Kidney capillary endothelial cell (primary cell): ENCODE data around the gene DPP10.
"Not testable (repeated sequence)": the region's sequence is repeated elsewhere in the genome, so short reads cannot be mapped to it uniquely, and the experiment has no call there.

ENCODE experiments used
- DNase-seq: peaks from one replicate; pipeline ENCODE4 v3.0.0-alpha.2; 2018; ENCODE audit warnings: low spot score

Gene DPP10

GRCh38 chr2:114968748-114969400 is 526.4 kb downstream of the DPP10 start:
- DNase-seq, result no peak

DNA sequence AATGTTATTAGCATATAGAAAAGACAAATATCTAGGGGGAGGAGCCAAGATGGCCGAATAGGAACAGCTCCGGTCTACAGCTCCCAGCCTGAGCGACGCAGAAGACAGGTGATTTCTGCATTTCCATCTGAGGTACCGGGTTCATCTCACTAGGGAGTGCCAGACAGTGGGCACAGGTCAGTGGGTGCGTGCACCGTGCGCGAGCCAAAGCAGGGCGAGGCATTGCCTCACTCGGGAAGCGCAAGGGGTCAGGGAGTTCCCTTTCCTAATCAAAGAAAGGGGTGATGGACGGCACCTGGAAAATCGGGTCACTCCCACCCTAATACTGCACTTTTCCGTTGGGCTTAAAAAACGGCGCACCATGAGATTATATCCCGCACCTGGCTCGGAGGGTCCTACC is 561.9 kb downstream of the DPP10 start:
- DNase-seq, result not testable (repeated sequence)

- no peak for DNase-seq
These were observed 569.3 kb downstream of the DPP10 start for GRCh38 chr2:115011721-115012120.

GRCh38 chr2:115022013-115022412 is 579.6 kb downstream of the DPP10 start:
- DNase-seq, result not testable (repeated sequence)

GRCh38 chr2:115034801-115035200 is 592.4 kb downstream of the DPP10 start:
- DNase-seq, result no peak

GRCh38 chr2:115036818-115037217 is 594.4 kb downstream of the DPP10 start:
- no peak for DNase-seq

GRCh38 chr2:115057473-115057872 is 615.0 kb downstream of the DPP10 start:
- DNase-seq, result no peak

- no peak for DNase-seq
These were observed 627.6 kb downstream of the DPP10 start for GRCh38 chr2:115070002-115070401.

- no peak for DNase-seq
These were observed 629.1 kb downstream of the DPP10 start for GRCh38 chr2:115071534-115071933.

GRCh38 chr2:115075800-115076199 is 633.4 kb downstream of the DPP10 start:
- no peak for DNase-seq

- no peak for DNase-seq
These were observed 635.2 kb downstream of the DPP10 start for GRCh38 chr2:115077626-115078025.

GRCh38 chr2:115083225-115083624 is 640.8 kb downstream of the DPP10 start:
- DNase-seq, result no peak

DNA sequence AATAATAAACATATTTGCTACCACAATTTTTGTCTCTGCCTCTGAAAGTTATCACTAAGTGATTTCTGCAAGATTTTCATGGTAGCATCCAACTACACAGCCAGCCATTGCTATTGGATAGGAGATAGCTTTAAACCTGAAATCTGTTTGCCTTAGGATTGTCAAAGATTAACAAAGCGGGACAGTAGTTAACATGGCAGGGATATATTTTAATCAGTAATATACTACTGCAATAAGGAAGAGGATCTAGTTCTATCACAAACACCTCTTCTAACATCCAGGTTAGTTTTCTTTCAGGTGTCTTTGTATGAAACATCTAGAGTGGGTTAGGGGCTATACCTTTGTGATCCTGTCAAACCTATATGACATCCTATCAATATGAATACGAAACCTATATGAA is 641.3 kb downstream of the DPP10 start:
- DNase-seq, result no peak

DNA sequence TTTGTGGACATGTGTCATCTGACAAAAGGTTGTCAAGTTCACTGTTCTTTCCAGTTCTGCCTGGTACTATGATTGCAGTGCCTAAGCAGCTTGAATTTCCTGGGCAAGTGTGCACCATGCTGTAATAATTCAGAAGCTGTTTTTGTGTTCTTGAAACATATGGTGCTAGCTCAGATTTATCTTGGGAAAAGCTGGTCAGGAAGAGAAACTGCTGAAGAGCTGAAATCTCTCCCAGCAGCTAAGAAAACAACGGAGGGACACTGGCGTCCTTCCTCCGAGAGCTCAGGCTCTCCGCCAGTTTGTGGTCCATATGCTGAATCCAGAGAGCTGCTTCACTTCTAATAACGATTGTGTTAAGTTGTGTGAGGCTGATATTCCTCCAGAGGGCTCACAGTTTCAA is 642.0 kb downstream of the DPP10 start:
- DNase-seq, result no peak

DNA sequence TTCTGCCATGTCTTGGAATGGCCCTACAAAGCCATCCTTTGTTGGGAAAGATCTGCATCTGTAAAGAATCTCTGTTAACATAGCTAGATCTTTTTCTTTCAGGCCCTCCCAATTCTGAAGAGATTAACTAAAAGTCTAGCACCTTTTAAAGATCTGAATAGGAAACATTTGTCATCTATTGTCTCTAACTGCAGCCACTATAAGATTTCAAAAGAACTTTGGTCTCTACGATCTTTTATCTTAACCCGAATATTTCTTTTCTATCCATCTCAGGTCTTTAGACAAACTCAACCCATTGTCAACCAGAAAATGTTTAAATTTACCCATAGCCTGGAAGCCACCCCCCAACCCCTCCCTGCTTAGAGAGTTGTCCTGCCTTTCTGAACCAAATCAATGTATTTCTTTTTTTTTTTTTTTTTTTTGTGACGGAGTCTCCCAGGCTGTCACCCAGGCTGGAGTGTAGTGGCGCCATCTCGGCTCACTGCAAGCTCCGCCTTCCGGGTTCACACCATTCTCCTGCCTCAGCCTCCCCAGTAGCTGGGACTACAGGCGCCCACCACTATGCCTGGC is 643.7 kb downstream of the DPP10 start:
- DNase-seq, result not testable (repeated sequence)

GRCh38 chr2:115094441-115094840 is 652.0 kb downstream of the DPP10 start:
- no peak for DNase-seq

GRCh38 chr2:115105966-115106365 is 663.5 kb downstream of the DPP10 start:
- no peak for DNase-seq

DNA sequence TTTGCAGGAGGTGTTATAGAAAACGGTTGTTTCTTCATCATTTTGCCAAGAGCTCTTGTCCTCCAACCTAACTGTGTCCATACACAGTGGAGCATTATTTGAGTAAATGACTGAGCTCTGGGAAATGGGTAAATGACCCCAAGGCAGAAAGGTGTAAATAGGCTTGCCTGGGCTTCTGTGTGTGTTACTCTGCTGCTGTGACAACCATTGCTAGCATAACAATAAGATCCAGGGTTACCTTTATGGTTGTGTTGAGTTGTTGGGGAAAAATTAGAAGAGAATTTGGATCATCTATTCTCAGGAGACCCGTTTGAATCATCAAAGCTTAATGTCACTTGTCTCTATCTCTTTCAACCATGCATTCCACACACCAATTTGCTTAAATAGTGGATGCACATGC is 672.7 kb downstream of the DPP10 start:
- no peak for DNase-seq

- no peak for DNase-seq
These were observed 675.9 kb downstream of the DPP10 start for GRCh38 chr2:115118306-115118705.

DNA sequence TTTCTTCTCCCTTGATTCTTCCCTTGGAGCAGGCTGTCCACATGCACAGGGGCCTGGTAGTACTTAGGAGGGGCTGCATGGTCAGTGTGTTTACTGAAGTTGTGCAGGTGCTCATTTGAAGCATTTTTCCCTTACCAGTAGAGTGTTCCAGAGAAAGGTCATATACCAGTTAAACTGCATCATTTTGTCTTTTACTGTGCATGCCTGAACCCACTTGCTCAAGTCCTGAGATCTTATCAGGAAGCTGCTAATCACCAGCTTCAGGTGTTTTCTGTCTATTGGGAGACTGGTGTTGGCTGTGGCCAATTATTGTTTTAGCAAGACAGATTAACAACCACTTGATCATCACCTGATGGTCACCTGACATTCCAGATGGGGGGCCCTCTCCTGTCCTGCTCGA is 676.6 kb downstream of the DPP10 start:
- no peak for DNase-seq

GRCh38 chr2:115122701-115123100 is 680.3 kb downstream of the DPP10 start:
- no peak for DNase-seq

GRCh38 chr2:115124817-115125216 is 682.4 kb downstream of the DPP10 start:
- DNase-seq, result no peak

GRCh38 chr2:115129536-115129935 is 687.1 kb downstream of the DPP10 start:
- DNase-seq, result no peak

GRCh38 chr2:115160531-115161080 is 718.2 kb downstream of the DPP10 start:
- DNase-seq, result no peak
